Endothelial cell (in vitro differentiated cells): ENCODE data around the gene FAM131B. TPM values are rescaled to one million over a fixed set of nuclear protein-coding genes. Genes with fewer than 3 reads are reported as not detected.

Experiments used
- DNase-seq: peaks from one replicate; pipeline ENCODE4 v3.0.0; 2021; ENCODE audit warnings: low spot score
- H3K27ac Mint-ChIP-seq: one replicate; pipeline ENCODE4 v1.8.0; 2021; ENCODE audit warnings: mixed read lengths, inconsistent platforms; ENCODE audit not compliant: unreplicated experiment
- H3K27me3 Mint-ChIP-seq: one replicate; pipeline ENCODE4 v1.8.0; 2021; ENCODE audit warnings: mild to moderate bottlenecking, moderate library complexity, mixed read lengths, inconsistent platforms; ENCODE audit not compliant: unreplicated experiment
- H3K36me3 Mint-ChIP-seq: one replicate; pipeline ENCODE4 v1.8.0; 2021; ENCODE audit warnings: mild to moderate bottlenecking, low read depth, mixed read lengths, inconsistent platforms; ENCODE audit not compliant: unreplicated experiment
- H3K4me1 Mint-ChIP-seq: one replicate; pipeline ENCODE4 v1.8.0; 2021; ENCODE audit warnings: mild to moderate bottlenecking, mixed read lengths, inconsistent platforms; ENCODE audit not compliant: unreplicated experiment
- H3K4me3 Mint-ChIP-seq: one replicate; pipeline ENCODE4 v1.8.0; 2021; ENCODE audit warnings: mild to moderate bottlenecking, mixed read lengths, inconsistent platforms; ENCODE audit not compliant: unreplicated experiment
- H3K9me3 Mint-ChIP-seq: one replicate; pipeline ENCODE4 v1.8.0; 2021; ENCODE audit warnings: mixed read lengths, inconsistent platforms; ENCODE audit not compliant: unreplicated experiment
- CTCF ChIP-seq: fragments of 200-600 bp; sonication (generic); IDR thresholded peaks from one replicate; pipeline ENCODE4 v1.5.0; 2021; ENCODE audit warnings: antibody characterized with exemption; ENCODE audit not compliant: unreplicated experiment
- total RNA-seq: library from RNA; stranded (reverse); fragmentation: NEBNext Ultra II Directional; extraction: Animal tissue kit (Norgen Biotek cat#: 25700); gene quantifications from one replicate; pipeline ENCODE4 v1.2.1, GENCODE V29; 2021; ENCODE audit not compliant: unreplicated experiment

Gene FAM131B
- total RNA-seq, 1 donor from 2014 or later = 1.0 TPM

DNA sequence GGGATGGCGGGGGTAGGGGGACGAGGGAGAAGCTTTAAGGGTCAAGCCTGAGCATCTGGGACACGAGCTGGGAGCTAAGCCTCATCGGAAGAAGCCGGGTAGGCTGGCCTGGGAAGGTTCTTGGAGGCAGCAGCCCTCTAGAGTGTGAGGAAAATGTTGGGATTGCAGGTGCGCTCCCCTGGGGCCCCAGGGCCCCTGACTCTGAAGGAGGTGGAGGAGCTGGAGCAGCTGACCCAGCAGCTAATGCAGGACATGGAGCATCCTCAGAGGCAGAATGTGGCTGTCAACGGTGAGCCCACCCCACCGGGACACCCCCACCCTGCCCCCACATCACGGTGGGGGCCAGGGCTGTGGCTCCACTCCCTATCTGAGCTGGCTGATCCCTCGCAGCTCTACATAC lies 25.5 kb upstream of the FAM131B start:
- H3K27ac Mint-ChIP-seq = no peak overlapping the region
- no peak overlapping the region for H3K4me3 Mint-ChIP-seq
- DNase-seq = no peak
- no peak for TF ChIP-seq CTCF
- no peaks in the 10 kb centered on the region for H3K9me3 Mint-ChIP-seq
- H3K36me3 Mint-ChIP-seq = peaks cover 21% of the 10 kb centered on the region
- peaks cover 33% of the 10 kb centered on the region for H3K4me1 Mint-ChIP-seq
- H3K27me3 Mint-ChIP-seq = peaks cover 11% of the 10 kb centered on the region

DNA sequence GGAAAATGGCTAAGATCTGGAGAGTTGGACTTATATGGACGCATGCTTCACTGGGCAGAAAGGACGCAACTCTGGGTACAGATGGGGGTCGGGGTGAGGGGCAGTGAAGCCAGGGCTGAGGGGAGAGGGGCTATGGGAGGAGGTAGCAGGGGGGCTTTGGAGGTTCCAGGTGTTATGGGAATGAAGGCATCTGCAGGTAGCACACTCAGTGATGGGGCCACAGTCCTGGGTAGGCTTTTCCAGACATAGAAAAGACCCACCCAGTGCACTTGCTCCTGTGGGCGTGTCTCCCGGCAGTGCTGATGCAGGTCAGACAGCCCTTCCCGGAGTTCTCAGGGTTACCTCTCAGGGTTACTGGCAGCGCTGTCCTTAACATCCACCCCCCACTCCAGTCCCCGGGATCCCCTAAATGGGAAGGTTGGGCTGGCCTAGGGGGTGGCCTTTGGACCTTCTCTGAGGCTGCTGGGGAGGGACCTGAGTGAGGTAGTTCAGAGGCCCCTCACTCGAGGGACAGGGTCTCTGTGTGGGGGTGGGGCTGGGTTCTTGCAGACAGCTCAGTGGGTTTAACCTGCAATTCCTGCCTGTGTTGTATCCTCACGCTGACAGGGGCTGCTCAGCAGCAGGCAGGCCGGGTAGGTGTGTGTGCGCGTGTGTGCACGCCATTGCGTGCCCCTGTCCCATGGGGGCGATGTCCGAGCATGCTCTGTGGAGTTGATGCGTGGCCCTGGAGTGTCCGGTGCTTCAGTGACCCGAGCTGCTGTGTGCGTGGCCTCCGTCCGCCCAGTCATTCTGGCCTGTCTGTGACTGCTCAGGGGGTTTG lies 24.9 kb upstream of the FAM131B start:
- Mint-ChIP-seq H3K4me3 (no peak overlapping the region), H3K27ac (no peak overlapping the region), H3K27me3 (peaks cover 13% of the 10 kb centered on the region), H3K36me3 (peaks cover 23% of the 10 kb centered on the region), H3K9me3 (no peaks in the 10 kb centered on the region), H3K4me1 (peaks cover 32% of the 10 kb centered on the region)
- no peak for DNase-seq
- no peak for TF ChIP-seq CTCF

DNA sequence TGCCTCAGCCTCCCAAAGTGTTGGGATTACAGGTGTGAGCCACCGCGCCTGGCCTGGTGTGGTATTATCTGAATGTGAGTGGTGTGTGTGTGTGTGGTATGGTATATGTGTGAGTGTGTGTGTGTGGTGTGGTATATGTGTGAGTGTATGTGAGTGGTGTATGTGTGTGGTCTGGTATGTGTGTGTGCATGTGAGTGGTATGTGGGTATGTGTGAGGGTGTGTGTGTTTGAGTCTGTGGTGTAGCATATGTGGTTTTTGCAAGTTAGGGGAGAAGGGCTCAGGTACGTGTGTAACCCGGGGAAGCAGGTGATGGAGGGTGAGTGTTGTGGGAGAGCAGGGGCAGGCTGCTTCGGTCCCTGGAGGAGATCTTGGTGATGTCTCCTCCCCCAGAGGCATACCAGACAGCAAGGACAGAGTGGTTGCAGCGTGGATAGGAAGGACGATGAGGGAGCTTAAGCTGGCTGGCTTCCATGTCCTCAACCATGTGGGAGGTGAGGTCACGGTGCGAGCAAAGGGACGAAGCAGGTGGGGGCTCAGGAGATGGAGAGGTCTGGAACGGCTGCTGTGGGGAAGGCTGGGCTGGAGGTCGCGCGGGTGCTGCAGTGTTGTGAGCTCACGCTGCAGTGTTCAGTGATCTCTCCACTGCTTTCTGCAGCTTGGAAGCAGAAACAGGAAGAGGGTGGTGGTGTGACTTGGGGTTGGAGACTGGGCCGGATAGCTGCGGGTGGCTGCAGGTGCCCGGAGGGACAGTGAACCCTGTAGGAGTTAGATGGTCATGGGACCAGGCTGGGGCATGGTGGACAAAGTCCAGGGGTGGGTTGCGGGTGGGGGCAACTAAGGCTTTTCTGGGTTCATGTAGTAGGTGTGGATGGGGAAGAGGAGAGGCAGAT lies 23.6 kb upstream of the FAM131B start:
- TF ChIP-seq CTCF = no peak
- H3K9me3 Mint-ChIP-seq = no peaks in the 10 kb centered on the region
- H3K36me3 Mint-ChIP-seq = peaks cover 19% of the 10 kb centered on the region
- H3K4me1 Mint-ChIP-seq = peaks cover 23% of the 10 kb centered on the region
- H3K27me3 Mint-ChIP-seq = peaks cover 13% of the 10 kb centered on the region
- DNase-seq = no peak
- H3K27ac Mint-ChIP-seq = no peak overlapping the region
- H3K4me3 Mint-ChIP-seq = no peak overlapping the region

DNA sequence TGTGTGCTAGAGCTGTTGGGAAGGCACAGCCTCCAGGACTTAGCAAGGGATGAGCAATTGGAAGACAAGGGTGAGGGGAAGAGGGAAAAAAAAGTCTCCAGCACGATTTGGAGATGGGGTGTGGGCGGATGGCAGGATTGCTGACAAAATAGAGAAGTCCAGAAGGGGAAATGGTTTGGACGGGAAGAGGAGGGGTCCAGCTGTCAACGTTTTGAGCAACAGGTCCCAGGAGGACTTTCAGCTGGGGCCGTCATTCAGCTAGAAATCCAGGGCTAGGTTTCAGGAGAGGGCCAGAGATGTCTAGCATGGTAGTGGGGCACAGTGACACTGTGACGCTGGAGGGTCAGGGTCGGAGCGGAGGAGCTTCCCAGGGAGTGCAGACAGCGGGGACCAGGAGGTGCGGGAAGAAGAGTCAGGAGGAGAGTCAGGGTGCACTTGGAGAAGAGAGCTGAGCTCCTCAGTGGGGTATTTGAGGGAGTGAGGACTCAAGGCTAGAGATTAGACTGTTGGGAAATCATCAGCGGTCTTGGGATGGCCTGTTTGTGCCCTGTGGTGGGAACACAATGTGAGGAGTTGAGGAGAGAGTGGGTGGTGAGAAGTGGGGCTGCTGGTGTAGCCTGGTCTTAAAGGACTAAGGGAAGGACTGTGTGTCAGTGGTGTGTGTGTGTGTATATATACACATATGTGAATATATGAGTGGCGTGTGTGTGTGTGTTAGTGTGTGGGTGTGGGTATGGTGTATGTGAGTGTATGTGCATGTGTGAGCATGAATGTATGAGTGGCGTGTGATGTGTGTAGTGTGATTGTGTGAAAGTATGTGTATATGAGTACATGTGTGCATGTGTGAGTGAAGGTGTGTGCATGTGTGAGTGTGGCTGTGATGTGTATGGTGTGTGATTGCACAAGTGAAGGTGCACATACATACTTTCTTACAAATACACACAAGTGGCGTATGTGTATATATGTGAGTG lies 22.4 kb upstream of the FAM131B start:
- Mint-ChIP-seq H3K4me3 (no peak overlapping the region), H3K9me3 (no peaks in the 10 kb centered on the region), H3K27ac (no peak overlapping the region), H3K27me3 (peaks cover 12% of the 10 kb centered on the region), H3K36me3 (peaks cover 17% of the 10 kb centered on the region), H3K4me1 (peaks cover 15% of the 10 kb centered on the region)
- DNase-seq = no peak
- no peak for TF ChIP-seq CTCF
